ENCODE results near the gene CPXM2.

The CPXM2 gene

GRCh38 chr10:123842692-123843385 lies 48.8 kb downstream of the CPXM2 start:
- TF ChIP-seq ZFX (IDR thresholded peaks at IDR 0.05) (no peak), CTCF (conservative IDR thresholded peaks at IDR 0.05) (no peak)
- H3K27ac ChIP-seq: no peak overlapping the region

GRCh38 chr10:123841560-123841959 lies 50.0 kb downstream of the CPXM2 start:
- TF ChIP-seq ZFX (IDR thresholded peaks at IDR 0.05) (no peak), CTCF (conservative IDR thresholded peaks at IDR 0.05) (no peak)

GRCh38 chr10:123841115-123841514 lies 50.5 kb downstream of the CPXM2 start:
- no peak overlapping the region for H3K27ac ChIP-seq
- no peak for TF ChIP-seq ZFX (IDR thresholded peaks at IDR 0.05)
- no peak for TF ChIP-seq CTCF (conservative IDR thresholded peaks at IDR 0.05)

More at GRCh38 chr10:123841560-123841959, 50.0 kb downstream of the CPXM2 start:
- H3K27ac ChIP-seq: no peak overlapping the region

- no peak overlapping the region for H3K27ac ChIP-seq
- no peak for TF ChIP-seq CTCF (conservative IDR thresholded peaks at IDR 0.05)
- TF ChIP-seq ZFX (IDR thresholded peaks at IDR 0.05): no peak
Observed at GRCh38 chr10:123840714-123841113, 50.9 kb downstream of the CPXM2 start.

- TF ChIP-seq CTCF (conservative IDR thresholded peaks at IDR 0.05) (no peak), ZFX (IDR thresholded peaks at IDR 0.05) (no peak)
- H3K27ac ChIP-seq: no peak overlapping the region
Observed at GRCh38 chr10:123838596-123839310, 52.9 kb downstream of the CPXM2 start.

GRCh38 chr10:123837756-123838155 lies 53.9 kb downstream of the CPXM2 start:
- no peak overlapping the region for H3K27ac ChIP-seq
- no peak for TF ChIP-seq CTCF (conservative IDR thresholded peaks at IDR 0.05)
- no peak for TF ChIP-seq ZFX (IDR thresholded peaks at IDR 0.05)

DNA sequence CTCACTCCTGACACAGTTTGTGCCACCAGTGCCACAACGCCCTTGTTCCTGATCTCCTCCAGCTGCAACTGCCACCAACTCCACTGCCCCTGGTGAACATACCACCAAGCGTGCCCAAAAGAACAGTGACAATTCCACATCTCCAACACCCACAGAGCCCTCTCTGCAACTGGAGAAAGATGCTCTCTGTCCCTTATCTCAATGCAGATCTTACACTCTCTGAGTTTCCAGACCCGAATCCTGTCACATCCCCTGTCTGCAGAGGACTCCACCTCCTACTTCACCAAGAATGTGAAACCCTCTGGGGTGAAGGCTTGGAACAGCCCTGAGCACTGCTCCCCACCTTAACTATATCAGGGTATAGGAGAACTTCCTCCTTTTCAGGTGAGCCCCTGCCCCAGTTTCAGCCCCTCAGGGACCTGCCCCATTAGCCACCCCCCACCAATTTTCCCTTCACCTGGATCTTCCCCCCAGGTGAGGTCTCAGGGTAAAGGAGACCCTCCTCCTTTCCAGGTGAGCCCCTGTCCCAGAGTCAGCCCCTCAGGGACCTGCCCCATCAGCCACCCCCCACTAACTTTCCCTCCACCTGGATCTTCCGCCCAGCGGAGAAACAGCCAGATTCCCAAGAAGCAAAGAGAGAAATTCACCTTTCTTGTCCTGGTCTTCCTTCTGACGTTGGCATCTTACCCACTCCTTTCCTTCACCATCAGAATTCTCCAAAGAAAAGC lies 55.0 kb downstream of the CPXM2 start:
- no peak overlapping the region for H3K27ac ChIP-seq
- no peak for TF ChIP-seq ZFX (IDR thresholded peaks at IDR 0.05)
- TF ChIP-seq CTCF (conservative IDR thresholded peaks at IDR 0.05): no peak
